Stimulated activated CD8-positive, alpha-beta memory T cell treated with anti-CD3 and anti-CD28 coated beads, Interleukin-4, amount 100 ng/mL, for 48 hours (primary cell): ENCODE data around the gene DLG5.

Experiments
- DNase-seq: peaks from one replicate; pipeline ENCODE4 v3.0.0-alpha.2; 2020

The DLG5 gene

DNA sequence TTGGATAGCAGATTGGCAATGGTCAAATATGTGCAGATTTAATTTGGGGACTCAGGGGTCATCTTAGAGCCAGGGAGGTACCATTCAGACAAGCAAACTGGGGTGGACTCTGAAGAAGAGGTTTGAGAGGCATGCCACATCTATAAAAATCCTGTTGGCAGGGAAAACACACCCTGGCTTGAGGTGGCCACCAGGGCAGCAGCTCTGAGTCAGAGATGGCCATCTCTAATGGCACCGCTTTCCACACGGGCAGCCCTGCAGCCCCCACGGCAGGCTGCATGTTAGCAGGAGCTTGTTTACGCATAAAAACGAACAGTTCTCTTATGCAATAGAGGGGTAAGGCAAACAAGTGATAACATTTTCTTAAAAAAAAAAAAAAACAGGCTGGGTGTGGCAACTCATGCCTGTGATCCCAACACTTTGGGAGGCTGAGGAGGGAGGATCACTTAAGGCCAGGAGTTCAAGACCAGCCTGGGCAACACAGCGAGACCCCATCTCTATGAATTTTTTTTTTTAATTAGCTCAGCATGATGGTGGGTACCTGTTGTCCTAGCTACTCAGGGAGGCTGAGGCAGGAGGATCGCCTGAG lies 14.9 kb downstream of the DLG5 start:
- no peak for DNase-seq

GRCh38 chr10:77910524-77911145 lies 15.9 kb downstream of the DLG5 start:
- DNase-seq = no peak

- no peak for DNase-seq
Measured at GRCh38 chr10:77909749-77910375, 16.7 kb downstream of the DLG5 start.

DNA sequence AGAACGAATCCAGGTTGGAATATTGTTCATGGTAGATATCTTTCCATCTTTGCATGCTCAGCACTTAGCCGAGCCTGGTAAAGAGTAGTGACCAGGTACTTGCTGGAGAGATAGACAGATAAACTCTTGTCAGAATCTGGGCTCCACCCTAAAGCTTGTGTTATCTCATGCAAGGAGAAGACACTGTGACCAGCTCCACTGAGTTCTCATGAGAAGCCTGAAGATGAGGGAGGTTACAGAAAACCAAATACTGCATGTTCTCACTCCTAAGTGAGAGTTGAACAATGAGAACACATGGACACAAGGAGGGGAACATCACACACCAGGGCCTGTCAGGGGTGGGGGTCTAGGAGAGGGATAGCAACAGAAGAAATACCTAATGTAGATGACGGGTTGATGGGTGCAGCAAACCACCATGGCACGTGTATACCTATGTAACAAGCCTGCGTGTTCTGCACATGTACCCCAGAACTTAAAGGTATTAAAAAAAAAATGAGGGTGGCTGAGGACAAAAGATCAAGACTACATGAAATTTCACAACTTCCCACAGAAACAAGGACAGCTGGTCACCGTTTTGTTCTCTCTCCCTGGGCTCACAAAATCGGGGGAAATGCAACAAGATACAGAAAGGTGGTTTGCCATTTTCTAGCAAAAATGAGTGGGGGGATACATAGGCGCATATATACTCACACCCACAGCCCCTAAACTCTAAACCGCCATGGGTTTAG lies 17.4 kb downstream of the DLG5 start:
- no peak for DNase-seq

DNA sequence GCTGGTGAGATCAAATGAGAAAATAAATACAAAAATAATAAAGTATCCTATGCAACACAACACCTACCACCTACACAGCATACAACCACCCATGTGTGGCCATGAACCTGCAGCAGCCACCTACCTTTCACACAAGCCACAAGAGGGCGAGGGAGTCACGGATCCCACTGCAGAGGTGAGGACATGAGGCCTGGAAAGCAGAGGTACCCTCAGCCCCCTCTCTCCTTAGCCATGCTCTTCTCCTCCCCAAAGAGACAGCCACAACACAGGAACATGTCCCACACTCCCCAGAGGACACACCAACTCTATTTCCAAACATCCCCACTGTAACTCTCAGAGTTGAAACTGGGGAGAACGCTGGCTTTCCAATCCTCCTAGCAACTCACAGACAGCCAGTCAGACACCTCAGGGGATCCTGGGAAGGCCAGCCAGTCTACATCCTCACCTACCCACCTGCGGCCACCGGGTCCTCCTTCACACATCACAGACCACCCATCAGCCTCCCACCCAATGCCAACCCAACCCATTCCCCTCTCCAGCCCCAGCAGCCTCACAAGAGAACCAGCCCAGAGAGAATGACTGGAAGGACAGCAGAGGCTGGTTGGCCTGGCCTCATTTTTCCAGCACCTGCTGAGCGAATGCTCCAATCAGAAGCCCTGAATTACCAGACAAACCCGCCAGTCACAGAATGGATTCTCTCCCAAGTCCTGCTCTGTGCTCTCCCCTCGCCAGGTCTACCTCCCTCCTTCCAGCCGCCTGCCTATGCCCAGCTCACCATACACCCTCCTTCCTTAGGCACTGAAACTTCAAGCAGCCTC lies 18.4 kb downstream of the DLG5 start:
- DNase-seq = no peak

DNA sequence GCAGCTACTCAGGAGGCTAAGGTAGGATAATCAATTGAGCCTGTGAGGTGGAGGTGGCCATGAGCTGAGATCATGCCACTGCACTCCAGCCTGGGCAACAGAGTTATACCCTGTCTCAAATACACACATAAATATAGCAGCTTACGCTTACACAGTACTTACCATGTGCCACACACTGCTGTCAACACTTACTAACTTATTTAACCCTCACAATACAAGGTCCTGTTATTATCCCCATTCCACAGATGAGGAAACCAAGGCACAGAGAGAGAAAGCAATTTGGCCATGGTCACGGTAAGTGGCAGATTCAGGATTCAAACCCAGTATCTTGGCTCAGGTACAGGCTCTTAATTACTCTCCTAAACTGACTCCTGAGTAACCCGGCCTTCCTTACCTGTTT lies 19.1 kb downstream of the DLG5 start:
- DNase-seq = no peak

DNA sequence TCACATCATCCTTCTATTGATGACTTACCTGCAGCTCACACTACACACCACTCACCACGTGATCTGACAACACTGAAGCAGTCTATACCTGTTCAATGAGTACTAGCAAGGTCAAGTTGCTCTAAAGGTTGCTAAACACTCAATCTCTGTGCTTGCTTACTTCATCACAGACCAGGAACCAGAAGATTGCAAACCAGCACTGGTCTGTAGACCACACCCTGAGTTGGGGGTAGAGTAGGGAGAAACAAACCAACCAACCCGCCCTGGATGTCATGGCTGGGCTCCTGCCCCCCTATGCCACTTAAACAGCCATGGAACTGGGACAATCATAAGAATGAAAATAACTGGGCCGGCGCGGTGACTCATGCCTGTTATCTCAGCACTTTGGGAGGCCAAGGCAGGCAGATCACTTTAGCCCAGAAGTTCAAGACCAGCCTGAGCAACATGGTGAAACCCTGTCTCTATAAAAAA lies 19.6 kb downstream of the DLG5 start:
- no peak for DNase-seq

- no peak for DNase-seq
Measured at GRCh38 chr10:77905781-77906180, 20.8 kb downstream of the DLG5 start.

DNA sequence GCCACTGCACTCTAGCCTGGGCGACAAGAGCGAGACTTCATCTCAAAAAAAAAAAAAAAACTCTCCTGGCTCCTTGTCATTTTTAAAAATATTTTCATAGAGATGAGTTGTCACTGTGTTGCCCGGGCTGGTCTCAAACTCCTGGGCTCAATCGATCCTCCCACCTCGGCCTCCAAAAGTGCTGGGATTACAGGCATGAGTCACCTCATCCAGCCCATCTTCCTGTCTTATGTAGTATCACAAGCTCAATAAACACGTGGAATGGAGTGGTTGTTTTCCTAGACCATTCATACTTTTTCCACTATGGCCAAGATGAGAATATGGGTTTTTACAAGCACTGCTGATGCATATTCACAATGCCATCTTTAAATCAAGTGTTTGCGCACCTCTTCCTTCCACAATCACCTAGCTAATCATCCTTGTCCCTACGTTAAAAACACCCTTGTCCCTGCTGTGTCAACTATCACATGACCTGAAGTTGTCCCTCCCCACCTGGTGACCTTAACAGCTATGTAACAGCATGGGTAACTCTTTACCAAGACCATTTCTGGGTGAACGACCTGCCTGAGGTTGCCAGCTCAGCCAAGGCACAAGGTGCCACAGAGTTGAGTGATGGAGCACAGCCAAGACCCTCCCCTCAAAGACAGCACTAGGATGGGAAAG lies 21.3 kb downstream of the DLG5 start:
- no peak for DNase-seq

- DNase-seq = no peak
Measured at GRCh38 chr10:77904100-77904840, 22.3 kb downstream of the DLG5 start.

DNA sequence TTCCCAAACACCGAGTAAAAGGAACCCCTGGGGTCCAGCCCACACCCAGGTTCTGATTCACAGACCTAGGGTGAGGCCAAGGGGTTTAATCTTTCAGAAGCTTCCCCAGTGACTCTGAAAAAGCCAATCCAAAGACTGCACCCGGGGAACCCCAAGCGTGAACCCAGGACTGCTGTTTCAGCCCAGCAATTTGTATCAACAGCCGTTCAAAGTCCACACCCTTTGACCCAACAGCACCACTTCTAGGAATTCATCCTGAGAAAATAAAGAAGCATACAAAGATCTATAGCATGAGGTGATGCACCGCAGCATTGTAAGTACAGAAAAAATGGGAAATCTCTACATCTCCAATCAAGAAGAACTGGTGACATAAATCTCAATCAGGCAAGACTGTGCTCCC lies 24.4 kb downstream of the DLG5 start:
- DNase-seq = no peak

DNA sequence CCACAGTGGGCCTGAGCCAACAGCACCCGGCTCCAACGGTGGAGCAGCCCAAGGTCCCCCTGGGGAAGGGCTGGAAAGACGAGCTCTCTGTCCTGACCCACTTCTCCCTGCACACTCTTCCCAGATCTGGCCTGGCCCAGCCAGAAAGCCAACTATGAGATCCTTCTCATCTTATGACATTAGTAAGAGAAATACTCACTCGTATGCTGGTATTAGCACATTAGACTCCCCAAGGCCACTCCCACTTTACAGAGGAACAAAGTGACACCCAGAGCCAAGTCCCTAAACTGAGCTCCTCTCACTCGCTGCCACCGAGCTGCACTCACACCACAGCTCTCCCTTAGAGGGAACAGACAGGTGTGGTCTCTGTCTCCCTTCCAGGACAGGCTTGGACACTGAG lies 24.8 kb downstream of the DLG5 start:
- no peak for DNase-seq

- DNase-seq = no peak
Measured at GRCh38 chr10:77899690-77900089, 26.9 kb downstream of the DLG5 start.

DNA sequence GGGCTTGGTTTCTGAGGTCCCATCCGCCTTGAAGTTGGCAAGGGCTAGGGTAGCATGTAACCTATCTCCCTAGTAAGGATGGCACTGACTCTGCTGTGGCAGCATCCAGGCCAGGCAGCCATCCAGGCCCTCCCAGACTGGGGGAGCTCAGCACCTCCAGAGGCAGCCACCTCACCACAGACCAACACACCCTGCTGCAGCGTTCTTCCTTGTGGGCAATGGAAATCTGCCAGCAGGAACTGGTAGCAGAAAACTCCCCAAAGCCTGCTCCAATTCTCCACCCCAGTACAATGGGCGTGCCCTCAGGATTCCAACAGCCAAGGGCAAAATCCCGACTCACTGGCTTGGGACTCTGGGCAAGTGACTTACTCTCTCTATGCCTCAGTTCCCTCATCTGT lies 27.5 kb downstream of the DLG5 start:
- DNase-seq = no peak

GRCh38 chr10:77898323-77899079 lies 28.1 kb downstream of the DLG5 start:
- no peak for DNase-seq

- DNase-seq = no peak
Measured at GRCh38 chr10:77896058-77896457, 30.5 kb downstream of the DLG5 start.

DNA sequence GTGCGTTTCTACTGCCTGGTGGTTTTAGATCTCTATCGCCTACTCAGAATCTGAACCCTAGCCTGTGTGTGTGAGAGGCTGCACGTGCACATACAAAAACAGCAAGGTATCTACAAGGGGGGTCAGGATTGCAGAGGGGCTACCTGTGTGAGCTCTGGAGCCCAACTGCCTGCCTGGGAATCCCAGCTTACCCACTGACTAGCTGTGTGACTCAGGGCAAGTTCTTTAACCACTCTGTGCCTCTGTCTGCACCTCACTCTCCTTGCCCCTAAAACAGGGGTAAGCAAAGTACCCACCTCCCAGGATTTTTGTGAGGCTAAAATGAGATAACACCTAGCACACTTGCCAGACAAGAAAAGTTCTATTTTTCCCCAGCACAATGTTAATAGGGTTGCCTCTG lies 32.5 kb downstream of the DLG5 start:
- no peak for DNase-seq

- no peak for DNase-seq
Measured at GRCh38 chr10:77893386-77893785, 33.2 kb downstream of the DLG5 start.

DNA sequence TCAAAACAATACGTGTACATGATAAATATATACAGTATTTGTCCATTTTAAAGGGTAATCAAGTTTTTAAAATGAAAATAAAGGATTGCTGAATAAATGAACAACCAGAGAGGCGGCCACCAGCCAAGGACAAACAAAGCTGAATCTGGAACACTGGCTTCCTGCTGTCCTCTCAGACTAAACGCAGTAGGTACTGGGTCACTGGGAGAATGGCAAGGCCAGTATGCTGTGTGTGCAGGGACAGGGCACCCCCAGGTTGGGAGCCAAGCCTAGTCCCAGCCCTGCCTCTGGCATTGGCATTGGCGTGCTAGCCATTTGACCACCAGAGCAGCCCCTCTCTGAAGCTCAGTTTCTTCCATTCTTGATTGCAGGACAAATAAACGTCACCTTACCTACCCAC lies 33.8 kb downstream of the DLG5 start:
- DNase-seq = no peak

DNA sequence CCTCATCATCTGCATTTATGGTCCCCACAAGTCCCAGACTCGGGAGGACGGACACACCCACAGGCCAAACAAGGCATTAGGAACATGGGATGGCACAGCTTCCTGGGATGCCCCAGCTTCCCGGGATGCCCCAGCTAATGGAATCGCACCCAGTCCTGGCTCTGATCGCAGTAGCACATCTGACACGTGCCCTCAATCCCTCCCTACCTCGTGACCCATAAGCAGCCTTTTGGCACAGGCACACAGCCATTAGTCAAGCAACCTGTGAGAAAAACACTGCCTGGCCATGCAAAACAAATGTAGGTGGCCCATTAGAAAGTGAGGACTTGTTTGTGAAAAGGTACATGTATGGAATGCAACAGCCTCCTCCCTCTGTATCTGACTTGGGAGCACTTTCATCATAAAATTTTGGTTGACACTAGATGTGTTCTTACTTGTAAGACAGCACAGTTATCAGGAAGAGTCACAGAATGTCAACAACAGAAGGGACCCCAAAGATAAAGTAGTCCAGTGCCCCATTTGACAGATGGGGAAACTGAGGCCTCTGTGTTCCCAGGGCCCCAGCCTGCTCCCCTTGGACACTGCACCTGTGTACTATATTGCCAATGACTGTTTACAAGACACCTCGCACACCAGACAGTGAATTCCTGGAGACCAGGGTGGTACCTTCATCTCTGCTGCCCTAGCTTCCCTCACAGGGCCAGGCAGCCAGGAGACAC lies 34.4 kb downstream of the DLG5 start:
- no peak for DNase-seq
